HFF-Myc (cell line): Measurements from ENCODE around the gene RPS26.

Source experiments
- DNase-seq: peaks from one replicate; pipeline ENCODE4 v3.0.0-alpha.2; 2011; ENCODE audit warnings: low read depth; ENCODE audit errors: extremely low read depth
- H3K4me3 ChIP-seq: replicated peaks from 2 replicates; pipeline ENCODE4 v1.5.1; 2011; ENCODE audit warnings: low read depth, mild to moderate bottlenecking, control low read depth, low read length
- TF ChIP-seq, protein P1 (sequence below): IDR thresholded peaks from 2 replicates; pipeline ENCODE4 v1.5.1; 2012; ENCODE audit warnings: mild to moderate bottlenecking, low read depth, low read length, control low read depth; ENCODE audit errors: missing control alignments

RPS26 gene

DNA sequence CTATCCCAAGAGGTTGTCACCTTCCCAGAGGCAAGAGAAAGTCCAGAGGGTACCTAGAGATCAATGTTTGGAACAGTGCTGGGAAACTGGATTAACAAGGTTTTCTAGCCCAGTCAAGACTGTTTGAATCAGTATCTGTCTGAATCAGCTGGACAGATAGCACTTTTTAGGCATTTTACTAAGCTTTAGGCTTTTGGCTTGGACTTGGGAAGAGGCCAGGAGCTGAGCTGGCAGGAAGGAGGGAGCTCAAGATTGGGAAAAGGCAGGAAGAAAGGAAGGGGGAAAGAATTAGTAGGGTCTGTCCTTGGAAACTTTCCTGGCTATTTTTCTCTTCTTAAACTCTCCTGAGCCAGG is 12.6 kb upstream of the RPS26 start:
- no peak overlapping the region for H3K4me3 ChIP-seq
- TF ChIP-seq, protein P1, sequence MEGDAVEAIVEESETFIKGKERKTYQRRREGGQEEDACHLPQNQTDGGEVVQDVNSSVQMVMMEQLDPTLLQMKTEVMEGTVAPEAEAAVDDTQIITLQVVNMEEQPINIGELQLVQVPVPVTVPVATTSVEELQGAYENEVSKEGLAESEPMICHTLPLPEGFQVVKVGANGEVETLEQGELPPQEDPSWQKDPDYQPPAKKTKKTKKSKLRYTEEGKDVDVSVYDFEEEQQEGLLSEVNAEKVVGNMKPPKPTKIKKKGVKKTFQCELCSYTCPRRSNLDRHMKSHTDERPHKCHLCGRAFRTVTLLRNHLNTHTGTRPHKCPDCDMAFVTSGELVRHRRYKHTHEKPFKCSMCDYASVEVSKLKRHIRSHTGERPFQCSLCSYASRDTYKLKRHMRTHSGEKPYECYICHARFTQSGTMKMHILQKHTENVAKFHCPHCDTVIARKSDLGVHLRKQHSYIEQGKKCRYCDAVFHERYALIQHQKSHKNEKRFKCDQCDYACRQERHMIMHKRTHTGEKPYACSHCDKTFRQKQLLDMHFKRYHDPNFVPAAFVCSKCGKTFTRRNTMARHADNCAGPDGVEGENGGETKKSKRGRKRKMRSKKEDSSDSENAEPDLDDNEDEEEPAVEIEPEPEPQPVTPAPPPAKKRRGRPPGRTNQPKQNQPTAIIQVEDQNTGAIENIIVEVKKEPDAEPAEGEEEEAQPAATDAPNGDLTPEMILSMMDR: no peak
- DNase-seq: no peak

DNA sequence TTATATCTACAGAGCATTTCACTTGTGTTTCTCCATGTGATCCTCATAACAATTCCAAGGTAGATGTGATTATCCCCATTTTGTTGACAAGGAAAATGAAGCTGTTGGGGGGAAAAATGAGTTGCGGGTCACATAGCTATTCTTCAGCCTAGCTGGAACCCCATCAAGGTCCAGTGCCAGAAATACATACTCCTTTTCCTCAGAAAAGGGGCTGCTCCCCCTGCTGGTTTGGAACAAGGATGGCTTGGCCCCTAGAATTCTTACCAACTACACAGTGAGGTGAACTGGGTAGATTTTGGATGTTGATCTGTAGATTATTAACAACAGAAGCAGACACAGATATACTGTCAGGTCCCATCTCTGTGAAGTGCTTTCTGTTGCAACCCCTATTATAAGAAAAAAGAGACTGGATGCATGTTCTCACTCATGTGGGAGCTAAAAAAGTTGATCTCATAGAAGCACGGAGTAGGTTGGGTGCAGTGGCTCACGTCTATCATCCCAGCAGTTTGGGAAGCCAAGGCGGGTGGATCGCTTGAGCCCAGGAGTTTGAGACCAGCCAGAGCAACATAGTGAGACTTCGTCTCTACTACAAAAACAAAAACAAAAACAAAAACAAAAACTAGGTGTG is 11.9 kb upstream of the RPS26 start:
- no peak overlapping the region for H3K4me3 ChIP-seq

DNA sequence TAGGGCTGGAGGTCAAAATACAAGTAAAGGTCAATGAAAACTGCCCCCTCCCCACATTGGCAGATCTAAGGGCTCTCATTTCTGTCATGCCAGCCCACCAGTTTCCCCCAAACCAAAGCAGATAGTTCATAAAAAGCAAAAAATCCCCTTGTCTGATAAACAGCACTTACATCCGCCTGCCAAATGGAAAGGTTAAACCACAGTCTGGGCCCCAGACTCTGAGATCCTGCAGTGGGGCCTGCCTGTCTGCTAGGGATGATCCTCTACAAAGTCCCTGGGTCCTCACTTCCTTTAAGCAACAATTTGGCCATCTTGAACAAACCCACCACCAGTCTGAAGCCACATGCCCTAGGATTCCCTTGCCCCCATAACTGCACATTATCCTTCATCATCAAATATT is 9.7 kb upstream of the RPS26 start:
- H3K4me3 ChIP-seq: no peak overlapping the region
- TF ChIP-seq, protein P1: no peak
- no peak for DNase-seq

More for the DNA sequence above, 11.9 kb upstream of the RPS26 start:
- no peak for DNase-seq
- TF ChIP-seq, protein P1: peak; percentile 84

DNA sequence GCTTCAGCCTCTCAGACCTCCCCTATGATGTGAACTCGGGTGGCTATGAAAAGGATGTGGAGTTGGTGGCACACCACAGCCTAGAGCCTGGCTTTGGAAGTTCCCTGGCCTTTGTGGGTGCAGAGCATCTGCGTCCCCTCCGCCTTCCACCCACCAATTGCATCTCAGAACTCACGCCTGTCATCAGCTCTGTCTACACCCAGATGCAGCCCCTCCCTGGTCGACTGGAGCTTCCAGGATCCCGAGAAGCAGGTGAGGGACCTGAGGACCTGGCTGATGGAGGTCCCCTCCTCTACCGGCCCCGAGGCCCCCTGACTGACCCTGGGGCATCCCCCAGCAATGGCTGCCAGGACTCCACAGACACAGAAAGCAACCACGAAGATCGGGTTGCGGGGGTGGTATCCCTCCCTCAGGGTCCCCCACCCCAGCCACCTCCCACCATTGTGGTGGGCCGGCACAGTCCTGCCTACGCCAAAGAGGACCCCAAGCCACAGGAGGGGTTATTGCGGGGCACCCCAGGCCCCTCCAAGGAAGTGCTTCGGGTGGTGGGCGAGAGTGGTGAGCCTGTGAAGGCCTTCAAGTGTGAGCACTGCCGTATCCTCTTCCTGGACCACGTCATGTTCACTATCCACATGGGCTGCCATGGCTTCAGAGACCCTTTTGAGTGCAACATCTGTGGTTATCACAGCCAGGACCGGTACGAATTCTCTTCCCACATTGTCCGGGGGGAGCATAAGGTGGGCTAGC is 7.0 kb upstream of the RPS26 start:
- TF ChIP-seq, protein P1: no peak
- no peak for DNase-seq
- H3K4me3 ChIP-seq: no peak overlapping the region

DNA sequence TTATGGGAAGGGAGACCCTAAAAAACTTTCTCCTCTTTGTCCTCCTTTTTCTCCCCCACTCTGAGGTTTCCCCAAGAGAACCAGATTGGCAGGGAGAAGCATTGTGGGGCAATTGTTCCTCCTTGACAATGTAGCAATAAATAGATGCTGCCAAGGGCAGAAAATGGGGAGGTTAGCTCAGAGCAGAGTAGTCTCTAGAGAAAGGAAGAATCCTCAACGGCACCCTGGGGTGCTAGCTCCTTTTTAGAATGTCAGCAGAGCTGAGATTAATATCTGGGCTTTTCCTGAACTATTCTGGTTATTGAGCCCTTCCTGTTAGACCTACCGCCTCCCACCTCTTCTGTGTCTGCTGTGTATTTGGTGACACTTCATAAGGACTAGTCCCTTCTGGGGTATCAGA is 4.6 kb upstream of the RPS26 start:
- no peak for DNase-seq
- TF ChIP-seq, protein P1: no peak
- H3K4me3 ChIP-seq: no peak overlapping the region

DNA sequence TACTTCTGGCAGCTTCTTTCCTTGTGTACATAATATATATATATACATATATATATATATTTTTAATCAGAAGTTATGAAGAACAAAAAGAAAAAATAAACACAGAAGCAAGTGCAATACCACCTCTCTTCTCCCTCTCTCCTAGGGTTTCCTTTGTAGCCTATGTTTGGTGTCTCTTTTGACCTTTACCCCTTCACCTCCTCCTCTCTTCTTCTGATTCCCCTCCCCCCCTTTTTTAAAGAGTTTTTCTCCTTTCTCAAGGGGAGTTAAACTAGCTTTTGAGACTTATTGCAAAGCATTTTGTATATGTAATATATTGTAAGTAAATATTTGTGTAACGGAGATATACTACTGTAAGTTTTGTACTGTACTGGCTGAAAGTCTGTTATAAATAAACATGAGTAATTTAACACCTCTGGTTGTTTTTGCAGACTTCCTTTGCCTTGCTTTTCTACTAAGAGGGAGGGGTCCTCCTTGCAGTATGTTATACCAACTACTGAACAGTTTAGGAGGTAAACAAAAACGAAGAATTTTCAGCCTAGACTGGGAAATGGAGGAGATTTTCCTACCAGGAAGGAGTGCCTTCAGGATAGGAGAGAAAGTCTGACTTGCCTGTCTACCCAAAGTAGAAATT is 3.6 kb upstream of the RPS26 start:
- no peak for DNase-seq
- no peak overlapping the region for H3K4me3 ChIP-seq
- TF ChIP-seq, protein P1: no peak
